Uterus (tissue), 4 donors: ENCODE results near the gene LZIC. TPM values are rescaled to one million over a fixed set of nuclear protein-coding genes. Genes with fewer than 3 reads are reported as not detected.

Experiments
- DNase-seq, 2 donors: peaks; one replicate each; pipeline ENCODE4 v3.0.0-alpha.2; 2019 to 2020
- H3K27ac ChIP-seq, 2 donors: fragments of 200-600 bp; sonication (generic); 1 replicate in 1 of 2; 2 replicates in 1 of 2; pipeline ENCODE4 v1.5.1; 2016 to 2018
- H3K27me3 ChIP-seq, 2 donors: fragments of 200-600 bp; sonication (generic); one replicate each; pipeline ENCODE4 v1.5.1; 2018 to 2019; ENCODE audit warnings: control low read depth in 1 of 2
- H3K36me3 ChIP-seq, 2 donors: fragments of 200-600 bp; sonication (generic); one replicate each; pipeline ENCODE4 v1.5.1; 2019; ENCODE audit warnings: control low read depth in 1 of 2
- H3K4me1 ChIP-seq, 2 donors: fragments of 200-600 bp; sonication (generic); one replicate each; pipeline ENCODE4 v1.5.1; 2018 to 2019; ENCODE audit warnings: control low read depth in 1 of 2
- H3K4me3 ChIP-seq, 2 donors: fragments of 200-600 bp; sonication (generic); 1 replicate in 1 of 2; 2 replicates in 1 of 2; pipeline ENCODE4 v1.5.1; 2018 to 2019; ENCODE audit warnings: mild to moderate bottlenecking in 1 of 2
- H3K9me3 ChIP-seq, 2 donors: fragments of 200-600 bp; sonication (generic); one replicate each; pipeline ENCODE4 v1.5.1; 2019; ENCODE audit warnings: control low read depth in 1 of 2
- POLR2A ChIP-seq, 2 donors: fragments of 450-650 bp; IDR thresholded peaks; one replicate each; pipeline ENCODE4 v1.6.1; 2016; ENCODE audit warnings: antibody characterized with exemption in 2 of 2, mild to moderate bottlenecking in 1 of 2, moderate library complexity in 1 of 2
- intact Hi-C: fragments of 100-400 bp; cut with DNase I; formaldehyde crosslinking; loops from one replicate; pipeline ENCODE4 v1.15.1; 2023; ENCODE audit warnings: low total_unique reads
- total RNA-seq, 4 donors: library from RNA; depleted of rRNA in 3 of 4; stranded (reverse); fragments of >200 nt in 3 of 4; gene quantifications; one replicate each; pipeline versions ENCODE4 v1.1.0 to v1.2.4, GENCODE V29; 2014 to 2023
- TF ChIP-seq, protein P1 (sequence below), 4 experiments: fragments of 200-600 bp in 2 of 4; fragments of 450-650 bp in 2 of 4; sonication (generic) in 2 of 4; IDR thresholded peaks; one replicate each; pipeline ENCODE4 v1.5.1; 2016 to 2019; ENCODE audit warnings: antibody characterized with exemption in 4 of 4, mild to moderate bottlenecking in 2 of 4, moderate library complexity in 1 of 4
- donor health status: DM: yes; HTN: yes; CAD: no.

Gene LZIC
- total RNA-seq, 4 donors from 2014 or later, result 9.4 to 66.9 (median 26.0) TPM

DNA sequence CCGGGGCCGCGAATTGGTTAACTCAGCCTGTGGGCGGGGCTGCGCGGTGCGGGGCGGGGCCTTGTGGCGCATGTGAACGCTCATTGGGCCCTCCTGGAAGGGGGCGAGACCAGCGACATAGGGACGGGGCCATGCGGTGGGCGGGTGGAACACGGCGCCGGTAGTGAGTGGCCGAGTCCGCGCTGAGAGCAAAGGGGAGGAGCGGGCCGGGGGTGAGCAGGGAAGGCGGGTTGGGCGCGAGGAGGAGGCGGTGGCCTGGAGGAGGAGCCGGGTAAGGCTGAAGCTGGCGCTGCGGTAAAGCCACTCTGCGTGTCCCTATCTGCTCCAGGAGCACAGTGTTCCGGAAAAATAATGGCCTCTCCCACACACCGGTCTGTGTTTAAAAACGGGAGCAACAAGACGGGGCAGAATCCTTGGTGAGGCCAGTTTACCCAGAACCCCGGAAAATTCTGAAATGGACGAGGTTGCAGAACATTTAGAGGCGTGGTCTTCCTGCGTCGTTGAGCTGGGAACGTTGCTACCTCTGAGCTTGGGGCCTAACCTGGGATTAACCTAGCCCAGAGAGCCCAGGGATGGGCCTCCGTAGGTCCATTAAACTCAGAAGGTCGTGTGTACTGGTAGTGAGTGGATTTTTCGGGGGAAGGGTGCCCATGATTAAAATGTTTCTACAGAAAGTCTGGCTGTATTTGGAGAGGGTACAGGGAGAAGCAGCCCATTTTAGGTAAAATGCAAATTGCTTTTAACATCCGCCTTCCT lies 32.6 kb downstream of the LZIC start:
- H3K27me3 ChIP-seq, result no peaks in the 10 kb centered on the region
- intact Hi-C loops, result no loop called here
- no peaks in the 10 kb centered on the region for H3K9me3 ChIP-seq
- no peaks in the 10 kb centered on the region for H3K36me3 ChIP-seq
- peak; percentile 100 for DNase-seq
- H3K4me3 ChIP-seq, result peak overlapping the region; percentile 58 to 65
- H3K4me1 ChIP-seq, result peaks cover 5 to 7% of the 10 kb centered on the region in 2 donors
- H3K27ac ChIP-seq, result peak overlapping the region; percentile 80 to 94
- TF ChIP-seq, protein P1, sequence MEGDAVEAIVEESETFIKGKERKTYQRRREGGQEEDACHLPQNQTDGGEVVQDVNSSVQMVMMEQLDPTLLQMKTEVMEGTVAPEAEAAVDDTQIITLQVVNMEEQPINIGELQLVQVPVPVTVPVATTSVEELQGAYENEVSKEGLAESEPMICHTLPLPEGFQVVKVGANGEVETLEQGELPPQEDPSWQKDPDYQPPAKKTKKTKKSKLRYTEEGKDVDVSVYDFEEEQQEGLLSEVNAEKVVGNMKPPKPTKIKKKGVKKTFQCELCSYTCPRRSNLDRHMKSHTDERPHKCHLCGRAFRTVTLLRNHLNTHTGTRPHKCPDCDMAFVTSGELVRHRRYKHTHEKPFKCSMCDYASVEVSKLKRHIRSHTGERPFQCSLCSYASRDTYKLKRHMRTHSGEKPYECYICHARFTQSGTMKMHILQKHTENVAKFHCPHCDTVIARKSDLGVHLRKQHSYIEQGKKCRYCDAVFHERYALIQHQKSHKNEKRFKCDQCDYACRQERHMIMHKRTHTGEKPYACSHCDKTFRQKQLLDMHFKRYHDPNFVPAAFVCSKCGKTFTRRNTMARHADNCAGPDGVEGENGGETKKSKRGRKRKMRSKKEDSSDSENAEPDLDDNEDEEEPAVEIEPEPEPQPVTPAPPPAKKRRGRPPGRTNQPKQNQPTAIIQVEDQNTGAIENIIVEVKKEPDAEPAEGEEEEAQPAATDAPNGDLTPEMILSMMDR (IDR thresholded peaks at IDR 0.05), result peak in 1 of 4 experiments; percentile 28
- TF ChIP-seq POLR2A (IDR thresholded peaks at IDR 0.05), result peak; percentile 87 to 93

GRCh38 chr1:9910076-9910422 lies 33.1 kb downstream of the LZIC start, which contains the start of gene CTNNBIP1:
CTNNBIP1 (minus strand) TSS chr1:9910269; CDS start chr1:9872064, 38,205 bp downstream.
- H3K27ac ChIP-seq, result peak within 1 kb of the TSS; percentile 80 to 94
- peaks cover 5 to 7% of the 10 kb centered on the region in 2 donors for H3K4me1 ChIP-seq
- no peaks in the 10 kb centered on the region for H3K27me3 ChIP-seq
- TF ChIP-seq, protein P1 (IDR thresholded peaks at IDR 0.05), result no peak
- TF ChIP-seq POLR2A (IDR thresholded peaks at IDR 0.05), result peak in 1 of 2 donors; percentile 45
- no peaks in the 10 kb centered on the region for H3K9me3 ChIP-seq
- intact Hi-C loops, result no loop called here
- H3K4me3 ChIP-seq, result peak within 1 kb of the TSS; percentile 67 to 93
- H3K36me3 ChIP-seq, result no peaks in the 10 kb centered on the region
- DNase-seq, result no peak

DNA sequence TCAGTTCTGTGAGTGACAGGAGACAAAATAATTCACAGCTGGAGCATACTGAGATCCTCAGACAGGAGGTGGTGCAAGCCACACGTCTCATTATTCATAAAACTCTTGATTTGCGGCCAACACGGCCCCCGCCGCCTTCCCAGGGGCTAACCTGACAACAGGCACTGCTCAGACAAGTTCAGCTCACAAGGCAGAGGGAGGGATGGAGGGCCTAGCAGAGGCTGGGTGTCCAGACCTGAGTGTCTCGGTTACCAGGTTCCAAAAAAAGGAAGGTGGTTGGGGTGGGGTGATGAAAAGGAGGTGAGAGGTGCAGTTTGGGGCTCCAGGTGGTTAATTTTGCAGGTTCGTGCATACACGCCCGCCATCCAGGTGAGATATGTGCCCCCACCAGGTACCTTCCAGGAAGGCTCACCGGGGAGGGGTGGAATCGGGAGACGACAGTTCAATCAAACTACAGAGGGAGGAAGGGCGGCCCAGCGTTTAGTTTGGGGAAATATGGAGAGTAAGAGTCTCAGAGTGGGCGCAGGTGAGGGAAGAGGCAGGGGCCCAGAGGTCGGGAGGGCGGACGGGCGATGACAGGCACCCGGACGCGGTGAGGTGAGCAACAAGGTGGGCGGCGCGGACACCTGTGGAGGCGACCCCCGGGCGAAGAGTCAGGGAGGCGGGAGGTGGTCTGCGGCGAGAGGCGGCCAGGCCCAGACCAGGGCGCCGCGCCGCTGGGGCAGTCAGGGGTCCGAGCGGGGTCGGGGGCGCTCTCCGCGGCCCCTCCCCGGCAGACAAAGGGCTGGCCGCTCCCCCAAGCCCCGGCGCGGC lies 33.8 kb downstream of the LZIC start:
- Histone ChIP-seq H3K4me3 (peak overlapping the region; percentile 67 to 93), H3K27ac (peak overlapping the region; percentile 70 to 74), H3K36me3 (no peaks in the 10 kb centered on the region), H3K9me3 (no peaks in the 10 kb centered on the region), H3K4me1 (peaks cover 5 to 7% of the 10 kb centered on the region in 2 donors), H3K27me3 (no peaks in the 10 kb centered on the region)
- DNase-seq, result peak; percentile 39 to 48
- intact Hi-C loops, result no loop called here
- TF ChIP-seq, protein P1 (IDR thresholded peaks at IDR 0.05), result no peak
- no peak for TF ChIP-seq POLR2A (IDR thresholded peaks at IDR 0.05)

- H3K36me3 ChIP-seq, result no peaks in the 10 kb centered on the region
- no peaks in the 10 kb centered on the region for H3K27me3 ChIP-seq
- peak overlapping the region in 1 of 2 donors; percentile 74 for H3K27ac ChIP-seq
- H3K4me3 ChIP-seq, result peak overlapping the region in 1 of 2 donors; percentile 67
- TF ChIP-seq, protein P1 (IDR thresholded peaks at IDR 0.05), result no peak
- TF ChIP-seq POLR2A (IDR thresholded peaks at IDR 0.05), result no peak
- no peaks in the 10 kb centered on the region for H3K9me3 ChIP-seq
- intact Hi-C loops, result no loop called here
- H3K4me1 ChIP-seq, result peaks cover 5 to 7% of the 10 kb centered on the region in 2 donors
- no peak for DNase-seq
Measured at GRCh38 chr1:9908871-9909233, 34.3 kb downstream of the LZIC start.

GRCh38 chr1:9907441-9907840 lies 35.8 kb downstream of the LZIC start:
- intact Hi-C loops, result no loop called here
- Histone ChIP-seq H3K9me3 (no peaks in the 10 kb centered on the region), H3K27me3 (no peaks in the 10 kb centered on the region), H3K4me1 (peaks cover 5 to 7% of the 10 kb centered on the region in 2 donors), H3K36me3 (no peaks in the 10 kb centered on the region), H3K4me3 (no peak overlapping the region), H3K27ac (no peak overlapping the region)
- DNase-seq, result no peak
- TF ChIP-seq, protein P1 (IDR thresholded peaks at IDR 0.05), result no peak
- TF ChIP-seq POLR2A (IDR thresholded peaks at IDR 0.05), result no peak
